H1 (cell line): Measurements from ENCODE around the gene HP1BP3. TPM values are rescaled to one million over a fixed set of nuclear protein-coding genes. Genes with fewer than 3 reads are reported as not detected.

Source experiments
- BCL11A ChIP-seq, 2 experiments: IDR thresholded peaks; one replicate each; pipeline ENCODE4 v1.6.1; 2011; ENCODE audit warnings: low read depth in 2 of 2, low read length in 2 of 2, mild to moderate bottlenecking in 2 of 2
- CHD1 ChIP-seq: IDR thresholded peaks from 2 replicates; pipeline ENCODE4 v1.6.1; 2012; ENCODE audit warnings: low read depth, low read length, improper control_type of control experiment
- CHD7 ChIP-seq: fragments of 300-600 bp; sonication (generic); IDR thresholded peaks from 2 replicates; pipeline ENCODE4 v1.7.1; 2012; ENCODE audit warnings: low read length, moderate library complexity, mild to moderate bottlenecking, inconsistent platforms; ENCODE audit not compliant: insufficient replicate concordance
- CTCF ChIP-seq, 3 experiments: IDR thresholded peaks; 1 replicate in 2 of 3; 2 replicates in 1 of 3; pipeline versions ENCODE4 v1.5.1 to v1.6.1; 2011; ENCODE audit warnings: low read length in 3 of 3, mild to moderate bottlenecking in 3 of 3, inconsistent platforms in 2 of 3, low read depth in 1 of 3, moderate library complexity in 1 of 3; ENCODE audit not compliant: insufficient read depth in 1 of 3; ENCODE audit errors: control extremely low read depth in 1 of 3
- JUN ChIP-seq: IDR thresholded peaks from 2 replicates; pipeline ENCODE4 v1.6.1; 2011; ENCODE audit warnings: low read depth, mild to moderate bottlenecking, improper control_type of control experiment, low read length
- SP2 ChIP-seq: IDR thresholded peaks from 2 replicates; pipeline ENCODE4 v1.6.1; 2012; ENCODE audit warnings: mild to moderate bottlenecking, low read length, inconsistent platforms
- polyA plus RNA-seq, 7 experiments: library from polyadenylated mRNA; depleted of rRNA in 3 of 7; stranded (reverse) in 5 of 7; unstranded in 2 of 7; fragments of >200 nt in 5 of 7; fragments of 200-250 nt in 2 of 7; gene quantifications; 1 replicate in 5 of 7; 2 replicates in 1 of 7; 4 replicates in 1 of 7; pipeline versions ENCODE4 v1.2.1 to v1.2.3, GENCODE V29; 2011 to 2013; ENCODE audit warnings: missing spikeins in 2 of 7, mixed read lengths in 2 of 7
- total RNA-seq: library from RNA; stranded (reverse); fragmentation: NEBNext Ultra II Directional; extraction: Animal tissue kit (Norgen Biotek cat#: 25700); gene quantifications from 2 replicates; pipeline ENCODE4 v1.2.1, GENCODE V29; 2021

The HP1BP3 gene
- total and polyA plus RNA-seq, 2 of the 8 experiments (the other 6 are each of a cell fraction or from before 2014, with no cell fraction given): 47.4 to 125 TPM

- TF ChIP-seq CTCF (IDR thresholded peaks at IDR 0.05; ENCODE audit: control extremely low read depth in 1 of 3, insufficient read depth in 1 of 3, low read depth in 1 of 3, low read length in 3 of 3) (no peak), BCL11A (IDR thresholded peaks at IDR 0.05; ENCODE audit: low read depth in 2 of 2, low read length in 2 of 2) (no peak), CHD7 (no peak), JUN (no peak), SP2 (no peak), CHD1 (no peak)
These were observed 23.7 kb downstream of the HP1BP3 start (continued) for GRCh38 chr1:20763417-20763816.
